ENCODE data around the gene RPL29. TPM values are rescaled to one million over a fixed set of nuclear protein-coding genes. Genes with fewer than 3 reads are reported as not detected.

RPL29 gene
- total RNA-seq, 1 experiment from 2014 or later, result 995 TPM

DNA sequence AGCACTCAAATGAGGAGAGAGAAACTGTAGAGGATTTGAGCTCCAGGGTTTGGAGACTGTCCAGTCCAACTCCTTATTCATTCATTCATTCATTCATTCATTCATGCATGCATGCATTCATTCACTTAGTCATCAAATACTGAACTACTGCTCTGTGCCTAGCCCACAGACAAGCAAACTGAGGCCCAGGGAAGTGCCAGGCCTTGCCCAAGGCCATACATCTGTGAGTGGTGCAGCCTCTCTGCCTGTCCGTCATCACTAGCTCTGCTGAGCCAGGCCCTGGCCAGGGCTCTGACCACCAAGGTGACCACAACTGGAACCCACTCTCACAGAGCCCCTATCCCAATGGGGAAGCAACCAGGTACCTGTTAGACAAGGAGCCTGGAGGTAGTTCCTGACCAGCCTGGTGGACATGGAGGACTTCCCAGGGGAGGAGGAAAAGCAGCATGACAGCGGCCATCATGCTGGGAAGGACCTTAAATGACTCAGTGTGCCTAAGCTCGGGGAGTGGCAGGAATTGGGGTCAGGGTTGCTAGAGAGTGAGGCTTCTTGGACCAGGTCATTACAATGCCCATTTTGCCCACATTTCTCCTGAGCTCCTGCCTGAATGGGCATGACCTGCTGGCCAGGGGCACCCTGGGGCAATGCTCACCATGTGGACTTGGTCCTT is 27.5 kb upstream of the RPL29 start:
- TF ChIP-seq, protein P1, sequence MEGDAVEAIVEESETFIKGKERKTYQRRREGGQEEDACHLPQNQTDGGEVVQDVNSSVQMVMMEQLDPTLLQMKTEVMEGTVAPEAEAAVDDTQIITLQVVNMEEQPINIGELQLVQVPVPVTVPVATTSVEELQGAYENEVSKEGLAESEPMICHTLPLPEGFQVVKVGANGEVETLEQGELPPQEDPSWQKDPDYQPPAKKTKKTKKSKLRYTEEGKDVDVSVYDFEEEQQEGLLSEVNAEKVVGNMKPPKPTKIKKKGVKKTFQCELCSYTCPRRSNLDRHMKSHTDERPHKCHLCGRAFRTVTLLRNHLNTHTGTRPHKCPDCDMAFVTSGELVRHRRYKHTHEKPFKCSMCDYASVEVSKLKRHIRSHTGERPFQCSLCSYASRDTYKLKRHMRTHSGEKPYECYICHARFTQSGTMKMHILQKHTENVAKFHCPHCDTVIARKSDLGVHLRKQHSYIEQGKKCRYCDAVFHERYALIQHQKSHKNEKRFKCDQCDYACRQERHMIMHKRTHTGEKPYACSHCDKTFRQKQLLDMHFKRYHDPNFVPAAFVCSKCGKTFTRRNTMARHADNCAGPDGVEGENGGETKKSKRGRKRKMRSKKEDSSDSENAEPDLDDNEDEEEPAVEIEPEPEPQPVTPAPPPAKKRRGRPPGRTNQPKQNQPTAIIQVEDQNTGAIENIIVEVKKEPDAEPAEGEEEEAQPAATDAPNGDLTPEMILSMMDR (IDR thresholded peaks at IDR 0.05; ENCODE audit: insufficient read depth in 1 of 2, low read depth in 1 of 2, low read length in 1 of 2, severe bottlenecking in 1 of 2, unreplicated experiment in 1 of 2), result no peak
- Histone ChIP-seq H3K9me3 (no peaks in the 10 kb centered on the region), H3K27me3 (replicated peaks; ENCODE audit: control insufficient read depth, insufficient read depth, low read length) (no peaks in the 10 kb centered on the region), H3K36me3 (ENCODE audit: control insufficient read depth, insufficient read depth, low read length) (no peaks in the 10 kb centered on the region), H3K4me1 (no peaks in the 10 kb centered on the region), H3K4me3 (ENCODE audit: low read depth, low read length) (no peak overlapping the region)
- ChIA-PET POLR2A (interaction anchor here (0.6 kb wide), 1 partner anchor 83 kb away, joined by 4 read pairs; no protein-coding TSS in a partner anchor), CTCF (no interaction called here)
- Mint-ChIP-seq H3K4me1 (ENCODE audit: low read depth, unreplicated experiment) (no peaks in the 10 kb centered on the region), H3K27ac (ENCODE audit: unreplicated experiment) (no peak overlapping the region), H3K4me3 (ENCODE audit: unreplicated experiment) (no peak overlapping the region), H3K36me3 (ENCODE audit: insufficient read depth, unreplicated experiment) (no peaks in the 10 kb centered on the region), H3K27me3 (ENCODE audit: insufficient read depth, unreplicated experiment) (no peaks in the 10 kb centered on the region), H3K9me3 (ENCODE audit: unreplicated experiment) (no peaks in the 10 kb centered on the region)
- no TSS peak for BruUV-seq (replicated peaks)
- intact Hi-C loops (cut with micrococcal nuclease; ENCODE audit: unreplicated experiment), result no loop called here
- DNase-seq, result no peak

DNA sequence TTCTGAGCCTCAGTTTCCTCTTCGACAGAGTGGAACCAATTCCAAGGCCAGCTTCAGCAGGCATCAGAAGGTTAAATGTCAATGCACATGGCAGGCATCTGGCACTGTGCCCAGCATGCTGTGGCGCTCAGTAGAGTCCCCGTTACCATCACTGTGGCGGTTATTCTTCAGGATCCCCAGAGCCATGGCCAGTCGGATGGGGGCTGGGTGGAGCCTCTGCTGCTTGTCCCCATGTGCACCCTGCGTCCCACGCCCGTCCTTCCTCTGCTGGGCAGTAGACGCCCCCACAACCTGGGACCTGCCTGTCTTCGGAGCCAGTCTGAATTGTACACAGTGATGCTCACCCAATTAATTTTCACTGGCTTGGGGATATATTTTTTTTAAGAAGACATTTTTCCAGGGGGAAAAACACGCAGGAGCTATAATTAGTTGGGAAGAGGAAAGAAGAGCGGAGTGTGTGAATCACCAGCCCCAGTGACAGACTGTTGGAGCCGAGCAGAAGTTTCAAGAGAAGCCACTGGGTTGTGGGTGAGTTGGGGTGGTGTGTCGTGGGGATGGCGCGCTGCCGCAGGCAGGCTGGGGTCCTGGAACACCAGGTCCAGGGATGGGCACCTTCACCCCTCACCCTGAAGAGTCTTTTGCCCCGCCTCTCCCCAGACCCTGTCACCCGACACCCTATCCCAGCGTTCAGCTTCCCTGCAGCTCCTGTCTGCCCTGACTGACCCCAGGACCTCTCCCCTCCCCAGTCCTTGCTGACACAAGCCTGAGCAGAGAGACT is 26.8 kb upstream of the RPL29 start:
- intact Hi-C loops (cut with micrococcal nuclease; ENCODE audit: unreplicated experiment), result no loop called here

More for the DNA sequence above, 26.8 kb upstream of the RPL29 start:
- no peak overlapping the region for H3K4me3 ChIP-seq (ENCODE audit: low read depth, low read length)
- H3K27ac Mint-ChIP-seq (ENCODE audit: unreplicated experiment), result no peak overlapping the region
- CTCF ChIA-PET, result interaction anchor here (0.9 kb wide), 1 partner anchor 10 kb away, joined by 3 read pairs; no protein-coding TSS in a partner anchor
- no peaks in the 10 kb centered on the region for H3K9me3 ChIP-seq
- H3K36me3 Mint-ChIP-seq (ENCODE audit: insufficient read depth, unreplicated experiment), result no peaks in the 10 kb centered on the region
- TF ChIP-seq, protein P1 (IDR thresholded peaks at IDR 0.05; ENCODE audit: insufficient read depth in 1 of 2, low read depth in 1 of 2, low read length in 1 of 2, severe bottlenecking in 1 of 2, unreplicated experiment in 1 of 2), result no peak
- H3K4me3 Mint-ChIP-seq (ENCODE audit: unreplicated experiment), result no peak overlapping the region
- no TSS peak for BruUV-seq (replicated peaks)
- H3K4me1 ChIP-seq, result no peaks in the 10 kb centered on the region
- H3K9me3 Mint-ChIP-seq (ENCODE audit: unreplicated experiment), result no peaks in the 10 kb centered on the region
- no peaks in the 10 kb centered on the region for H3K27me3 Mint-ChIP-seq (ENCODE audit: insufficient read depth, unreplicated experiment)
- H3K36me3 ChIP-seq (ENCODE audit: control insufficient read depth, insufficient read depth, low read length), result no peaks in the 10 kb centered on the region
- no peaks in the 10 kb centered on the region for H3K27me3 ChIP-seq (replicated peaks; ENCODE audit: control insufficient read depth, insufficient read depth, low read length)
- no peaks in the 10 kb centered on the region for H3K4me1 Mint-ChIP-seq (ENCODE audit: low read depth, unreplicated experiment)
- no peak for DNase-seq
- POLR2A ChIA-PET, result interaction anchor here (0.6 kb wide), 1 partner anchor 82 kb away, joined by 4 read pairs; no protein-coding TSS in a partner anchor
